GM19193 (cell line): ENCODE measurements around the gene ORC1.

Experiments used
- POLR2A ChIP-seq: IDR thresholded peaks from 4 replicates; pipeline ENCODE4 v1.6.1; 2011; ENCODE audit not compliant: insufficient read depth, insufficient read length; ENCODE audit errors: extremely low read depth

Gene ORC1

DNA sequence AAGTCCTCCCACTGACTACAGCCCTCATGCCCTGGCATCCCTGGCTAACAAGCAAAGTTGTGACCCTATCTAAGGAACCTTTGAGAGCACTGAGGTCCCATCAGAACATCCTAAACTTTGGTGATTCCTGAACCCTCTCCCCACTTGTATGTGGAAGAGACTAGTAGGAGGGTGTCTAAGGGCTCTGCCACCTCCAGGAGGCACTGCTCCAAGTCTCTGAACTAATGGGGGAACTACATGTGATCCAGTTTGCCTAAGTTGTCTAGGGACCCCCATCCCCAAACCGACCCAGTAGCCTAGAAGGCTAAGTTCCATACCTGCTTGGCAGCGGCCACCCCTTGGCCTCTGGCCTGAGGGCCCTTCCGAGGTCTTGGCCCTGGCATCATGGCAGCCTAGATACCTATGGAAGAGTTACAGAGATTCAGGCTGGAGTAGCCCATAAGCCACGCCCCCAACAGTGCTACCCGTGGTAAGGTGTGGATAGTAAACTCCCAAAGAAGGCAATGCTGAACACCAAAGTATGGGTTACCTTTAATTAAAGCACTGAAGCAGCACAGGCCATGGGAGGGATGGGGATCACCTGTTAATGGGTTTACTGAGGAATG, 39.9 kb downstream of the ORC1 start:
- TF ChIP-seq POLR2A = no peak

DNA sequence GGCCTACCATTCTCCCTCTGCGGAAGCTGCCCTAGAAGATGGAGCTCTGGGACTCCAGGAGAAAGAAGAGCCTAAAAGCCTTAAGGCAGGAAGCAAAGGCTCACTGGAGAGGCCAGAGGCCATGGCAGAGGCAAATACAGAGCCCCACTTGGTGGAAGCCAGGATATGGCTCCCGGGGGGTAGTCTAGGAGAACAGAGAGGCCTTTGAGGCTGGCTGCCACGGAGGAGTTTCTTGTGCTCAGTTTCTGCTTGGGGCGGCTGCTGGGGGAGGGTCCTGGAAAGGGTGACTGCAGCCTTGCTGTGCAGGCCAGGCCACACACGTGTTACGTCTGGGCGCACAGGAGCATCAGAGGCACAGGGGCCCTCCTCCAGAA, 43.6 kb downstream of the ORC1 start:
- no peak for TF ChIP-seq POLR2A

GRCh38 chr1:52359676-52360594, 44.3 kb downstream of the ORC1 start:
- TF ChIP-seq POLR2A = no peak

DNA sequence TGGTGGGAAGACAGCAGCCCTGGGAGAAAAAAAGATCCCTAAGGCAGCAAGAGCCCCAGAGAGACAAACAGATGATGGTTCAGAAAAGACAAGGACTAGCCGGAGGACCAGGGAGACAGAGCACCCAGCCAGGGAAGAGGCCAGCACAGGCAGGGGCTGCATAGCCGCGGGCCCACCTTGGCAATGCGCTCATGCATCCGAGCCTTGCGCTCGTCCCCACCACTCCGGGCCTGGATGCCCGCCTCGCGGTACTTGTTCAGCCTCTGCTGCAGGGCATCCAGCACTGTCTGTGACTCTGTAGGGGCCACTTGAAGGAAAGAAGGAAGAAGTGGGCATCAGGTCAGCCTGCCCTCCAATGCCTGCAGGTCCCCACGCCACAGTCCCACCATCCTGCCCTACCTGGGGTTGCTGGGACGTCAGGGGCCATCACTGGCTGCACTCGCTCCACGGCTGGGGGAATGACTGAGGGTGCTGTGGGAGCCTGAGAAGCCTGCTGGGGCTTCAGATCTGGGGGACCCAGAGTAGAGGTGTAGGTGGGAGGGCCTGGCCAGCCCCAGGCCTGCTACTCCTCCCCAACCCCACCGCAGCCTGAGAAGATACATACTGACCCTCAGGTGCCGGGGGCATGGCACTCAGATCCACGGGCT, 45.2 kb downstream of the ORC1 start:
- TF ChIP-seq POLR2A = no peak

DNA sequence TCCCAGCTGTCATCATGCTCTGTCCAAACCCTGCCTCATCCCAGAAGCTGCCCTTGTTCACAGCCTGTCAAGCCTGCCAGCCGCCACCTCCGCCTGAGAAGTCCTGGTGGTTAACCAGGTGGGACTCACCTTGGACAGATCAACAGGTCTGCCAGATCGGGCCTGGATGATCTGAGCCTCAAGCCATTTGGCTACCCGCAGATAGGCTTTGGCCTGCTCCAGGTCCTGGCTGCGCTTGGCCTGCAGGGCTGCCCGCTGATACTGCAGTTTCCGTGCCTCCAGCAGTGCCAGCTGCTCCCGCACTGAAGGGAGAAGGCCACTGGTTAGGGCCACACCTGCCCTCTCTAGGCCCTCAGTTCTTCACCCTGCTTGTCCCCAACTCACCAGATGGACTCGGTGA, 46.8 kb downstream of the ORC1 start:
- no peak for TF ChIP-seq POLR2A

DNA sequence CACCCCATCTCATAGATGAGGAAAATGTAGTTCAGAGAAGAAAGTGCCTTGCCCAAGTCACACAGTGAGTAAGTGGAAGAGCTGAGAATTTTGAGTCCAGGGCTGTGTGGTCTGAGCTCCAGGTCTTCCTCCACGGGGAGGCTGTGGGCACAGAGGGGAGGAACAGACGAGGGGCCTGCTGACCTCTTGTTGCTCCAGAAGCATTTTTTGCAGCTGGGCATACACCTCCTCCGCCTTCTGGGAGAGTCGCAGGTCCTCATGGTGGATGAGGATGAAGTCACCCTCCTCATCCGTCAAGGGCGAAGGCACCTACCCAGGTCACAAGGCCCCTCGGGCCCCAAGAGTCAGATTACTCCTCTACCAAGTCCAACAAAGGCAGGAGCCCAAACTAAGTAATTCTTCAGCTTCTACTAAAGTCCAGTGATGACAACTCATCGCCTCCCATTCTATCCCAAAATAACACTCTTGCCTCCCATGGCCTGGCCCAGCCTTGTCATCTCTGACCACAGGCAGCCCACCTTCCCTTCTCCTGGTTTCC, 47.3 kb downstream of the ORC1 start:
- TF ChIP-seq POLR2A = no peak

GRCh38 chr1:52355847-52356505, 48.2 kb downstream of the ORC1 start:
- no peak for TF ChIP-seq POLR2A

DNA sequence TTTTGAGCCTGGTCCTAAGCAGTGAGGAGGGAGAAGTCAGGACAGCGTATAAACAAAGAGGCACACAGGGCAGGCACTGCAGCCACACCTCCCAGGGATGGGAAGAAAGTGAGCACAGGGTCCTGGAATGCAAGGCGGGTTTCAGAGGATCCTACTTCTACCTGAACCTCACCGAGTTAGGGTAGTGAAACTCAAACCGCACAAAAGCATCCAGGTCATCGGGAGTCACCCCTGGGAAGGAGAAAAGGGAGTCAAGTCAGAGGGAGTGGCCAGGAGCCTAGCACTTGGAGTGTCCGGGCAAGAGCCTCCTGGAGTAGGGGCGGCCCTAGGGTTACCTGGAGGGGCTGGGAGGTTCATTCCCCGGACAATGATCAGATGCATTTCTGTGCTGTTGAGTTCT, 48.8 kb downstream of the ORC1 start:
- TF ChIP-seq POLR2A = no peak

- no peak for TF ChIP-seq POLR2A
Measured at GRCh38 chr1:52352690-52353089, 51.5 kb downstream of the ORC1 start.

DNA sequence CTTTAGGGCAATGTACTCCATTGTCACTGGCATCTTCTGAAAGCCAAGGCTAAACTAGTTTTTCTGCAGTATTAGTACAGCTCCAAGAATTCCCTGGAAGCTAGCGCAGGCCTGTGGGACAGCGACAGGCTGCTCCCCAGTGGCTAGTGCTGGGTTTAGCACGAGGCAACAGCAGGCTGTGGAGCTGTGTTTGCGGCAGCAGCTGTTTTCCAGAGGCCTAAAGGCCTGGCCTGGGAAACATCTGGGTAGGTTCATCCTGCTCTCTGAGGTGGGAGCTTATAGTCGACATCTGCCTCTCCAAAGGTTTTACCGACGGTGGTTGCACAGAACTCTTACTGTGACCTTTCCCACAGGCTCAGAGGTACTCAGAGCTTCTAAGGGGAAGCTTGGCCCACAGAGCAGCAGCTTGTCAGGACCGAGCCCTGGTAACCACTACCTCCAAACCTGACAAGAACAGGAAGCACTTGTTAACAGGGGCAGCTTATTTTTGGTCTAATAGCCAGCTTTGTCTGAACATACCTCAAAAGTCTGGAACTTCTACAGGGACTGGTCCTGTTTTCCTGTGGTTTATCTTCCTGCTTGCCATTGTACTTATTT, 55.4 kb downstream of the ORC1 start:
- TF ChIP-seq POLR2A = no peak

DNA sequence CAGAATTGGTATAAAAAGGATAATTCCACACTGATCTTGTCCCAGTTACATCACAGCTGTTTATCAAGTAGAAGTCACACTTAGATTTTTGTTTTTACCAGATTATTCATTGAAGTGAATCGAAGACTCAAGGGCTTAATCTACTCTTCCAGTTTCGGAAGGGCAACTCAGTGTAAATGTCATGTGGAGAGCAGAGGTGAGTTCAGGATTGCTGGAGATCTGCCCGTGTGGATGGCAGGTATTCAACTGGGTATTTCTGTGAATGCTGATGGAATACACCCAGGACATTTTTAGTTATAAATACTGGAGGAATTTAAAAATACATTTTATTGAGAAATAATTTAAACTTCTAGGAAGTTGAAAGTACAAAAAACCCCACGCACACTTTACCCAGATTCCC, 57.6 kb downstream of the ORC1 start:
- TF ChIP-seq POLR2A = no peak

- no peak for TF ChIP-seq POLR2A
Measured at GRCh38 chr1:52345252-52345651, 59.0 kb downstream of the ORC1 start.

DNA sequence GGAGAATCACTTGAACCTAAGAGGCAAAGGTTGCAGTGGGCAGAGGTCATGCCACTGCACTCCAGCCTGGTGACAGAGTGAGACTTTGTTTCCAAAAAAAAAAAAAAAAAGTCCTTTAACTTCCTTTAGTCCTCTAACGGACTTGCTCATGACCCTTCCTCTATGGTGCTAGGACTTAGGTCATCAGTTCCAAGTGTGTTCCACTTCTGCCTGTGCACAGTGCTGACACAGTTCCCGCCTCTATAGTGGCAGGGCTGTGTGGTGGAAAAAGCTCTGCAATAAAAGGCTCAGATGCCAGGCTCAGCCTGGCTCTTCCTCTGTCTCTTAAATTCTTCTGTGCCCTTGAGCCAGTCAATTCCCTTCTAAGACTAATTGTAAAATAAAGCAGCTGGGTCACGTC, 60.2 kb downstream of the ORC1 start:
- TF ChIP-seq POLR2A = no peak

GRCh38 chr1:52341655-52342260, 62.5 kb downstream of the ORC1 start:
- TF ChIP-seq POLR2A = no peak
